Pancreas (tissue), 10 donors: Measurements from ENCODE around the gene TTYH2. TPM values are rescaled to one million over a fixed set of nuclear protein-coding genes. Genes with fewer than 3 reads are reported as not detected.

Source experiments
- ATAC-seq, 4 donors: fragments of 200-7000 bp; cut with Tn5 transposase; one replicate each; pipeline versions ENCODE4 v1.8.0 to v1.9.1; 2020; ENCODE audit warnings: mild to moderate bottlenecking in 4 of 4, moderate library complexity in 4 of 4
- DNase-seq, 6 donors: peaks; one replicate each; pipeline ENCODE4 v3.0.0-alpha.2; 2020
- FAIRE-seq: peaks from 2 replicates; lab custom pipeline; 2012; peaks lifted over from hg19 to GRCh38; lab: Jason Lieb, UNC
- H3K27ac ChIP-seq, 4 donors: fragments of 200-600 bp; sonication (generic); 1 replicate in 3 of 4; 2 replicates in 1 of 4; pipeline versions ENCODE4 v1.5.0 to v1.8.0; 2020
- H3K27me3 ChIP-seq, 4 donors: fragments of 200-600 bp; one replicate each; pipeline ENCODE4 v1.8.0; 2021
- H3K36me3 ChIP-seq, 3 donors: fragments of 200-600 bp; sonication (generic) in 1 of 3; one replicate each; pipeline versions ENCODE4 v1.5.0 to v1.8.0; 2020 to 2021
- H3K4me1 ChIP-seq, 3 donors: fragments of 200-600 bp; one replicate each; pipeline ENCODE4 v1.8.0; 2021
- H3K4me3 ChIP-seq, 4 donors: fragments of 200-600 bp; sonication (generic) in 2 of 4; one replicate each; pipeline versions ENCODE4 v1.5.0 to v1.8.0; 2020 to 2021
- H3K9me3 ChIP-seq, 4 donors: fragments of 200-600 bp; one replicate each; pipeline ENCODE4 v1.8.0; 2021
- WGBS, 2 donors: extraction: QIAGEN DNeasy Blood & Tissue Kit; methylation state at CpG; one replicate each; pipeline ENCODE4 v1.1.7; 2013; 5-methylcytosine and 5-hydroxymethylcytosine counted together
- intact Hi-C, 3 donors: fragments of 100-400 bp; cut with DNase I; formaldehyde crosslinking; loops; one replicate each; pipeline versions ENCODE4 v1.11.1 to v1.14.2; 2022
- polyA plus RNA-seq, 2 donors: library from polyadenylated mRNA; stranded (reverse); fragments of 200-250 nt; gene quantifications; one replicate each; pipeline ENCODE4 v1.2.3, GENCODE V29; 2013
- total RNA-seq, 6 donors: library from RNA; stranded (reverse); fragmentation: NEBNext Ultra II Directional in 4 of 6; extraction: Animal tissue kit (Norgen Biotek cat#: 25700) in 4 of 6; gene quantifications; one replicate each; pipeline versions ENCODE4 v1.2.1 to v1.2.4, GENCODE V29; 2021 to 2023
- TF ChIP-seq, protein P1 (sequence below), 4 donors: fragments of 200-600 bp; sonication (generic) in 3 of 4; IDR thresholded peaks; one replicate each; pipeline versions ENCODE4 v1.5.0 to v1.8.0; 2021; ENCODE audit warnings: antibody characterized with exemption in 4 of 4
- donor health status: healthy with polysubstance abuse.
- donor health status: DM: no; HTN: no; CAD: no; lungs with moderate emphysema.
- donor health status: DM: no; HTN: no; CAD: no.
- donor health status: control.
- donor health status: control.
- donor health status: Bipolar disorder and iron deficiency.
- donor health status: DM: yes; HTN: yes; CAD: no.
- donor health status: DM: no; HTN: no; CAD: no.
- donor health status: DM: no; HTN: no; CAD: no.
- donor health status: DM: yes; HTN: yes; CAD: no.

The TTYH2 gene, protein sequence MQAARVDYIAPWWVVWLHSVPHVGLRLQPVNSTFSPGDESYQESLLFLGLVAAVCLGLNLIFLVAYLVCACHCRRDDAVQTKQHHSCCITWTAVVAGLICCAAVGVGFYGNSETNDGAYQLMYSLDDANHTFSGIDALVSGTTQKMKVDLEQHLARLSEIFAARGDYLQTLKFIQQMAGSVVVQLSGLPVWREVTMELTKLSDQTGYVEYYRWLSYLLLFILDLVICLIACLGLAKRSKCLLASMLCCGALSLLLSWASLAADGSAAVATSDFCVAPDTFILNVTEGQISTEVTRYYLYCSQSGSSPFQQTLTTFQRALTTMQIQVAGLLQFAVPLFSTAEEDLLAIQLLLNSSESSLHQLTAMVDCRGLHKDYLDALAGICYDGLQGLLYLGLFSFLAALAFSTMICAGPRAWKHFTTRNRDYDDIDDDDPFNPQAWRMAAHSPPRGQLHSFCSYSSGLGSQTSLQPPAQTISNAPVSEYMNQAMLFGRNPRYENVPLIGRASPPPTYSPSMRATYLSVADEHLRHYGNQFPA
- 10 to 100 TPM in 1 of 6 donors, 1 to 10 TPM in 5; 5.4 to 13.8 (median 7.7) TPM for total RNA-seq
- 1 to 10 TPM; 3.0 to 3.5 TPM for polyA plus RNA-seq

DNA sequence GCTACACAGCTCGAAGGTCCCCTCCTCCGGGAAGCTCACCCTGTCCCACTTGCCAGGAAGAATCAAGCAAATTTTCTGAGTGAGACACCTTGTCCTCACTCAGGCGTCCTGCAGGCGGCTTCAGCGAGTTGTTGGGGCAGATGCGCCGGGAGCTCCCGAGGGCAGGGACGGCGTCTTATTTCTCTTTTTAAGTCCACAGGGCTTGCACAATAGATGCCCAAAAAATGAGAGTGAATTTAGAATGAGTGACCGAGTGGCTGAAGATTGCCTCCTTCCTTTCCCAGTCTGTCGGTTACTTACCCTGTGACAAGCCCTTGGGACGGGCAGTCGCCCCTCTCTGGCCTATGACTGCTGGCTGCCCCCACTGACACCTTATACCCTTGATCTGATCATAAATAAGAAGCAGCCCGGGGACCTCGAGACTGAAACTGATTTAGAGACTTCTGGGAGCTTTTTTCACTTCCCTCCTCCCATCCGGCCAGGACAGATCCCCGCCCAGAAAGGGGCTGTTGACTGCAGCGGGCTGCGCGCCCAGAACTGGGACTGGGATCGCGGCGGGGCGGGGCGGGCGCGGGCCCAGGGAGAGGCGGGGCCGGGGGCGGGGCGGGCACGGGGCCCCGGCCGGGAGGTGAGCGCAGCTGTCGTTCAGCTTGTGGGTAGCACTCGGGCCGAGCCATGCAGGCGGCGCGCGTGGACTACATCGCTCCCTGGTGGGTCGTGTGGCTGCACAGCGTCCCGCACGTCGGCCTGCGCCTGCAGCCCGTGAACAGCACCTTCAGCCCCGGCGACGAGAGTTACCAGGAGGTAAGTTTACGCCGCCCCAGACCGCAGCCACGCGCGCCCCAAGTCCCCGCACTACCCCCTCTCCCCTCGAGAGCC is at the start of gene TTYH2:
TSS of gene TTYH2 (plus strand) at position 659 of the 879 bp plus-strand sequence. CDS start at position 676, 17 bp downstream.
- no peaks in the 10 kb centered on the region for H3K27me3 ChIP-seq
- ATAC-seq = peak; percentile 91 to 93 (median 92)
- FAIRE-seq = no peak
- intact Hi-C loops = loop anchor here in 1 of 3 donors (10.0 kb wide), 1 partner anchor 82 kb away; no protein-coding TSS in a partner anchor
- no peaks in the 10 kb centered on the region for H3K9me3 ChIP-seq
- TF ChIP-seq, protein P1, sequence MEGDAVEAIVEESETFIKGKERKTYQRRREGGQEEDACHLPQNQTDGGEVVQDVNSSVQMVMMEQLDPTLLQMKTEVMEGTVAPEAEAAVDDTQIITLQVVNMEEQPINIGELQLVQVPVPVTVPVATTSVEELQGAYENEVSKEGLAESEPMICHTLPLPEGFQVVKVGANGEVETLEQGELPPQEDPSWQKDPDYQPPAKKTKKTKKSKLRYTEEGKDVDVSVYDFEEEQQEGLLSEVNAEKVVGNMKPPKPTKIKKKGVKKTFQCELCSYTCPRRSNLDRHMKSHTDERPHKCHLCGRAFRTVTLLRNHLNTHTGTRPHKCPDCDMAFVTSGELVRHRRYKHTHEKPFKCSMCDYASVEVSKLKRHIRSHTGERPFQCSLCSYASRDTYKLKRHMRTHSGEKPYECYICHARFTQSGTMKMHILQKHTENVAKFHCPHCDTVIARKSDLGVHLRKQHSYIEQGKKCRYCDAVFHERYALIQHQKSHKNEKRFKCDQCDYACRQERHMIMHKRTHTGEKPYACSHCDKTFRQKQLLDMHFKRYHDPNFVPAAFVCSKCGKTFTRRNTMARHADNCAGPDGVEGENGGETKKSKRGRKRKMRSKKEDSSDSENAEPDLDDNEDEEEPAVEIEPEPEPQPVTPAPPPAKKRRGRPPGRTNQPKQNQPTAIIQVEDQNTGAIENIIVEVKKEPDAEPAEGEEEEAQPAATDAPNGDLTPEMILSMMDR (IDR thresholded peaks at IDR 0.05) = no peak
- H3K4me3 ChIP-seq = peak within 1 kb of the TSS; percentile 11 to 55 (median 30)
- H3K4me1 ChIP-seq = peaks cover 0 to 22% (median 13%) of the 10 kb centered on the region in 3 donors
- peak within 1 kb of the TSS in 2 of 4 donors; percentile 56 to 62 for H3K27ac ChIP-seq
- DNase-seq = peak; percentile 90 to 95 (median 92)
- 0 to 2% methylated on average over 25 to 62 of the region's 62 CpGs for WGBS, 2 donors
- peaks cover 4 to 19% (median 5%) of the 10 kb centered on the region in 3 donors for H3K36me3 ChIP-seq

DNA sequence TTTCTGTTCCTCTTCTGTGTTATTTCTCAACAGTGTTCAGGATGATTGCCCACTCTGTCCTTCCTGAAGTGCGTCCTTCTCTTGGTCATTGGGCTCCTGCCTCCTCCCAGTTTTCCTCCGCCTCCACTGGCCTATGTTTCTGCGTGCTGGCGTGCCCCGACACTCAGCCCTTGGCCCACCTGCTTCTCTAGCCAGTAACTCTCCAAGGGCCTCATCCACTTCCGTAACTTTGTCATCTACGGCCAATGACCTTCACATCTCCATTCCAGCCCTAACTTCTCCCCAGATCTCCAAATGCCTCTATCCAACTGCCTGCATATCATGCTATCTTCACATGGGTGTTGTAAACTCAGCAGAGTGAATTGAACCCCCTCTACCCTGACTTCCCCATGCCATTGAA is 49.5 kb upstream of the TTYH2 start:
- ATAC-seq = no peak
- Histone ChIP-seq H3K36me3 (no peaks in the 10 kb centered on the region), H3K9me3 (no peaks in the 10 kb centered on the region), H3K27ac (no peak overlapping the region), H3K27me3 (no peaks in the 10 kb centered on the region), H3K4me1 (no peaks in the 10 kb centered on the region), H3K4me3 (no peak overlapping the region)
- intact Hi-C loops = no loop called here
- FAIRE-seq = no peak
- no peak for DNase-seq
- TF ChIP-seq, protein P1 (IDR thresholded peaks at IDR 0.05) = no peak
- 66 to 84% methylated on average over 7 of the region's 7 CpGs for WGBS, 2 donors

DNA sequence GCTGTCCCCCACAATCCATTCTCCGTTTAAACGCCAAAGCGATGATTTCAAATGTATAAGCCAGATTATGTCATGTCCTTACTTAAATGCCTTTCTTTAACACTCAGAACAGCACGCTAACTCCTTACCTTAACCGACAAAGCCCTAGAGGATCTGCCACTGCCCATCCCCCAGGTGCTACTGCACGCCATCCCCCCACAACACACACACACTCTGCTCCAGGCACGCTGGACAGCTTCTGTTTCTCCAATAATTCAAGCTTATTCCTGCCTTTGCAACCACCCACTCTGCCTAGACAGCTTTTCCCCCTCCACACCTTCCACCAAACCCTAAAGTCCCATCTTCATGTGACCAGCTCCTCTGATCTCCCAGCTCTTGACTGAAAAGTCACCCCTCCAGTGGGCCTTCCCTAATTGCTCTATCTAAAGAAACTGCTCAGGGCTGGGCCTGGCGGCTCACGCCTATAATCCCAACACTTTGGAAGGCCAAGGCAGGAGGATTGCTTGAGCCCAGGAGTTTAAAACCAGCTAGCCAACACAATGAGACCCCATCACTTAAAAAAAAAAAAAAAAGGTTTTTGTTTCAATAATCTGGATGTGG is 48.8 kb upstream of the TTYH2 start:
- TF ChIP-seq, protein P1 (IDR thresholded peaks at IDR 0.05) = no peak
- Histone ChIP-seq H3K9me3 (no peaks in the 10 kb centered on the region), H3K27me3 (no peaks in the 10 kb centered on the region), H3K4me3 (no peak overlapping the region), H3K36me3 (no peaks in the 10 kb centered on the region), H3K4me1 (no peaks in the 10 kb centered on the region), H3K27ac (no peak overlapping the region)
- FAIRE-seq (no peak), ATAC-seq (no peak), DNase-seq (no peak)
- intact Hi-C loops = no loop called here
- 80 to 85% methylated on average over 9 of the region's 9 CpGs for WGBS, 2 donors

DNA sequence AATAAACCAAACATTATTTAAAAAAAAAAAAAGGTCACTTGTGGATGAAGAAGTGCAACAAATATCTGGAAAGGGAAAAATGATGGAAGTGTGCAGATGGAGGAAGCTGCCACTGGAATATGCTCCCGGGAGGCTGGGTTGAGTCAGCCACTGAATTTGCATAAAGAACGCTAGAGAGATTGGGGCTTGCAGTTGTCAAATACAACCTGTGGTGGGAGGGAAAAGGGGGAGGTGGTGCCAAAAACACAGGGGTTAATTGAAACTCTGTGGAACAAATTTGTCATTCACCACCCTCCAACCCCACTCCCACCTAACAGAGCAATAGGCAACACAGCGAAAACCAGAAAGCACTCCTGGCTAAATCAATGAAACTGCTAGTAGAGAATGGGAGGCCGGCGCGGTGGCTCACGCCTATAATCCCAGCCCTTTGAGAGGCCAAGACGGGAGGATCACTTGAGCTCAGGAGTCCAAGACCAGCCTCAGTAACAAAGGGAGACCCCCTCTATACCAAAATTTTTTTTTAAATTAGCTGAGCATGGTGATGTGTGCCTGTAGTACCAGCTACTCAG is 47.5 kb upstream of the TTYH2 start:
- ATAC-seq (no peak), FAIRE-seq (no peak), DNase-seq (no peak)
- TF ChIP-seq, protein P1 (IDR thresholded peaks at IDR 0.05) = no peak
- no peak overlapping the region for H3K4me3 ChIP-seq
- 71 to 76% methylated on average over 8 of the region's 8 CpGs for WGBS, 2 donors
- no peaks in the 10 kb centered on the region for H3K36me3 ChIP-seq
- no peaks in the 10 kb centered on the region for H3K9me3 ChIP-seq
- H3K4me1 ChIP-seq = no peaks in the 10 kb centered on the region
- intact Hi-C loops = no loop called here
- H3K27me3 ChIP-seq = no peaks in the 10 kb centered on the region
- no peak overlapping the region for H3K27ac ChIP-seq
